Measurements from ENCODE around the gene EHMT1.

EHMT1 gene

DNA sequence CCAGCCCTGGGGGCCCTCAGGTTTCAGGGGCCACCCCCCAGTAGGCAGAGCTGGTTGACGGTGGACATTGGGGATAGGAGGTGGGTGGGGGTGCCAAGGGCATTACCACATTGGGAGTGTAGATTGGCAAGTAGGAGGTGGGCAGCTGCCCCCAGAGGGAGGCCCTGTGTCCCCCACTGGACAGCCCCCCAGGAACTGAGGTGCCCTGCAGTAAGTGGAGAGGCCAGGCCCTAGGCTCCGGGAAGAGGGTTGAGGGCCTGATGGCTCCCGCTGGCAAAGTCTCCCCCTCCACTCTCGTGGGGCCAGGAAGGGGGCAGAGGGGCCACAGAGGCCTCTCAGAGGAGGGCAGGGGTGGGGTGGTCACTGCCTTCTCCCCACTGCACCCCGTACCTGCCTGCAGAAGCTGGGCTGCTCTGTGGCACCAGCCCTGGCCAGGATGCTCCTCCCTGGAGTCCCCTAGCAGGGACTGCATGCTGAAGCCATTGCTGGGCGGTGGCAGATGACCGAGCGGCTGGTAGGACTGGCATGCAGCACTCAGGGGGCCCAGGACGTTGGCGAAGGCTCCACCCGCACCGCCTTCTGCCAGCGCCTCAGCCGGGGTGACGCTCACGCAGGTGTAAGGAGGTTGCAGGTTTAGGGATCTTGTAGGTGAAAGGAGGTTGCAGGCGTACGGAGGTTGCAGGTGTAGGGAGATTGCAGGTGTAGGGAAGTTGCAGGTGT lies 169.1 kb downstream of the EHMT1 start:
- DNase-seq (ENCODE audit: low spot score), result no peak

DNA sequence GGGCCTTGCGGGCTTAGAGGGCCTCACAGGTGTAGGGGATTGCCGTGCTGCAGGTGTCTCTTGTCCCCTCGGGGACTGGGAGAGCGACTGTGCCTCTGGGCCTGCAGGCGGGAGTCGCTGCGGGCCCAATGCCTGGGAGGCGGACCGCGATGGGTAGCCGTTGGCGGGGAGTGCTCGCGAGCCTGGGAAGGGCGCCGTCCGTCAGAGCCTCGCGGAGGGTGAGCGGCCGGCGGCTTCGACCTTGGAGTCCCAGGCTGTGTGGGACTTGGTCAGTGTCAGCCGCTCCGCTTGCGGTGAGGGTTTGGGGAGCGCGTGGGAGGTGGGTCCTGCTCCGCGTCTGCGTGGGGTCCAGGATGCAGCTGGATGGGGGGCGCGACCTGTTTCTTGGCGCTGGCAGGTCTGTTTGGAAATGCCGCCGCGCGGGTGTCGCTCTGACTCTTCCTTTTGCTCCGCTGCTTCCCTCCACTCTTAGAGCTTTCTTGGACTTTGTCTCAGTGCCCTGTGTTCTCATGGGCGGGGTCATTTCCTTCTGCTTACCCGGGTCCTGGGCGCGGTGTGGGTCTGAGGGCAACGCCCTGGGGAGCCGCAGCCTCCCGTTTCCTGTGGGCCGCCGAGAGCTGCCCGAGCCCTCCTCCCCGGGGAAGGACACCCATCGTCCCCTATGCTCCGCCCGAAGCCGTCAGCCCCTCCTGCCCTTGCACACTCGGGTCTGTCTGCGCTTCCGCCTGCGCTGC lies 169.9 kb downstream of the EHMT1 start:
- no peak for DNase-seq (ENCODE audit: low spot score)

DNA sequence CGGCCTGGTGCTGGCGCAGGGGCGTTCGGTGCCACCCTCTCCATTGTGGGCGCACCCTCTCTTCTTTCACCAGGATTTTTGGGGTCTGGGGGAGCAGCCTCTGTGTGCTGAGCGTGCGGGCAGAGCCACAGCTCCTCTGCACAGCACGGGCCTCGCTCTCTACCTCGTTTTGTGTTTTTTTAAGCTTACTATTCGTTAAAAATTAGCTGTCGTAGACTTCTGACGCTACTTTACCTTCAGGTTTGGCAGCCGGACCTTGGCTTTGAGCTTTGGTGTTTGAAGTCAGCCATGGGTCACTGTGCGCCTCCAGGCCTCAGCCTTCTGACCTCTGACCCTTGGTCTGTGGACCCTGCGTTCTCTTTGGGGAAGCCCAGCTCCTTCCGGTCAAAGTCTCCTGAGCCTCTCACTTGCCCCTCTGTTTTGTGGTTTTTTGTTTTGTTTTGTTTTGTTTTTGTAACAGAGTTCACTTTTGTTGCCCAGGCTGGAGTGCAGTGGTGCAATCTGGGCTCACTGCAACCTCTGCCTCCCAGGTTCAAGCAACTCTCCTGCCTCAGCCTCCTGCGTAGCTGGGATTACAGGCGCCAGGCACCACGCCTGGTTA lies 170.6 kb downstream of the EHMT1 start:
- no peak for DNase-seq (ENCODE audit: low spot score)

DNA sequence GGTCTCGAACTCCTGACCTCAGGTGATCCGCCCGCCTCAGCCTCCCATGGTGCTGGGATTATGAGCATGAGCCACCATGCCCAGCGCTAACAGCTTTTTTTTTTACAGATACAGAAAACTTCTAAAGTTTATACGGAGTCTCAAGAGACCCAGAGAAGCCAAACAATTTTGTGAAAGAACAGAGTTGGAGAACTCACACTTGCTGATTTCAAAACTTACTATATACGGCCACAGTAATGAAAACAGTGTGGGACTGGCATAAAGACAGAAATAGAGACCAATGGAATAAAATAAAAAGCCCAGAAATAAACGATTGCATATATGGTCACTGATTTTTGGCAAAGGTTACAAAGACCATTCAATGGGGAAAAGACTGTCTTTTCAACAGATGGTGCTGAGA lies 173.1 kb downstream of the EHMT1 start:
- no peak for DNase-seq (ENCODE audit: low spot score)

DNA sequence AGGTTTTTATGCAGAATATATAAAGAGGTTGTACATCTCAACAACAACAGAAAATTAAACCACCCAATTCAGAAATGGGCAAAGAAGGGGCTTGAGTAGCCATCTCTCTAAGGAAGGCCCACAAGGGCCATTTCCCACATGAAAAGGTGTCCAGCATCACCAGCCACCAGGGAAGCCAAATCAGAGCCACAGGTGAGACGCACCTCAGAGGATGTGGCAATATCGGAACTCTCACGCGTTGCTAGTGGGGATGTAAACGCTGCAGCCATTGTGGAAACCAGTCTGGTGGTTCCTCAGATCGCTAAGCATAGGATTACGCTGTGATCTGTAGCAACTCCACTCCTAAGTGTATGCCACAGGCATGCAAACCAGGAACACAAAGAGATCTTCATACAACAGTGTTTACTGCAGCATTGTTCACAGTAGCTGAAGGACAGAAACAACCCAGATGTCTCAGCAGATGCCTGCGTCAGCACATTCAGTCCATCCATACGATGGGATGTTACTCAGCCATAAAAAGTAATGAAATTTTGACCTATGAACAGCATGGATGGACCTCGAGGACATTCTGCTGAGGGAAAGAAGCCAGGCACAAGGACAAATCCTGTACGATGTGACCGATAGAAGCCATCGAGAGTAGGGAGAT lies 174.5 kb downstream of the EHMT1 start:
- DNase-seq (ENCODE audit: low spot score), result no peak

DNA sequence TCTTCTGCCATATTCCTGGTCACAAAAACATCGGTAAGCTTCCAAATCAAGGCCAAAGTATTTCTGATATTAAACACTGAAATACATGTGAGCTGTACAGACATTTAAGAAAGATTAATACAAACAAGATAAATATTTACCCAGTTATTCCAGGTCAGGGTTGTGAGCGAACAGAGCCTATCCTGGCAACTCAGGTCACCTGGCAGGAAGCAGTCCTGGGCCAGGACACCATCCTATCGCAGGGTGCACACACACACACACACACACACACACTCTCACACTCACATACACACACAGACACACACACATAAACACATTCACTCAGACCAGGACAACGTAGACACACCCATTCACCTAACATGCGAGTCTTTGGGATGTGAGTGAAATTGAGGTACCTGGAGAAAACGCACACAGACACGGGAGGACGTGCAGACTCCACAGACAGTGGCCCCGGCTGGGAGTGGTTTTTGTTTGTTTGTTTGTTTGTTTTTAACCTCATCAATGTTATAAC lies 176.4 kb downstream of the EHMT1 start:
- DNase-seq (ENCODE audit: low spot score), result no peak

DNA sequence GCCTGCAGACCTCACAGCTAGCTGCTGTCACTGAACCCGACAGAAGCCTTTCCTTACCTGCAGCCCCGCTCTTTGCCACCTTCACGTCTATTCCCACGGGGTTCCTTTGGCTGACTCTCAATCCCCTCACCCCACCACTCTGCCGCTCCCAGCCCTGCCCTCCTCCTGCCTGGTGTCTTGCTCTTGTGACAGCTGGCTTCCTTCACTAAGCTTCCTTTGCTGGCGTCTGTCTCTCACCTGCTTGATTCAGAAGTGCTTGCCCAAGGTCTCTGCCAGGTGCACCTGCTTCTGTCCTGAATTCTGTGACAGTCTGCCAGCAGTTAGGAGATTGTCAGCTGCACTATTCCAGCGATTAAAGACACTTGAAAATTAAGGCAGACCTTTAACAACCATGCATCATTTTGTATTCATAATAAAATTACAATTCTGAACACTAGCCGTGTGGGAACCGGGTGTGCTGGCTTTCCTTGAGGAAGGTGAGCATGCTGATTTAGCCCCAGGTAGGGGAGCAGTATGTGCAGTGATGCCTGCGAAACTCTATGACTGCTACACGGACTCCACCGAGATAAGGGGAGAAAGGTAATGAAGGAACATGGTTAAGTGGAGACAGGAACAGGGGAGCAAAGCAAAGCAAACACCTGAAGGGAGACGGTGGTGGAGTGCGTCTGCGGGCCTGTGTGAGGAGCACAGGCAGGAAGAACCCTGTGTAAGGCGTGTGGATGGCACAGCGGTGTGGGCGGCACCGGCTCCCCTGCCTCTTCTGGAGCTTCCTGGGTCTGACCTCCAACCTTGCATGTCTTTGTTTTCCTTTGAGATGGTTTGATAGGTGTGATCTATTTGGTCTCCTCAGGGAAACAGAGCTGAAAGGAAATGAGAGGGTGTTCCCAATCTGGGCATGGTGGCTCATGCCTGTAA lies 178.7 kb downstream of the EHMT1 start:
- no peak for DNase-seq (ENCODE audit: low spot score)

DNA sequence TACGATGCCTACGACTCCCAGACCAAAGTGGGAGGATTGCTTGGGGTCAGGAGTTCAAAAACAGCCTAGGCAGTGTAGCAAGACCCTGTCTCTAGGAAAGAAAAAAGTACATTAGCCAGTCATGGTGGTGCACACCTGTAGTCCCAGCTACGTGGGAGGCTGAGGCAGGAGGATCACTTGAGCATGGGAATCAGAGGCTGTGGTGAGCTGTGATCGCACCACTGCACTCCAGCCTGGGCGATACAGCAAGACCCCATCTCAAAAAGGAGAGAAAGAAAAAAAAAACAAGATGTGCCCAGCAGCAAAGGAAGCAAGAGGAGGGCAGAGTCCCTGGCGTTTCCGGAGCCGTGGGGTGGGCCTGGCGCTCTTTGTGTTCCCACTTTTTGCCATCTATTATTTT lies 179.3 kb downstream of the EHMT1 start:
- DNase-seq (ENCODE audit: low spot score), result no peak

DNA sequence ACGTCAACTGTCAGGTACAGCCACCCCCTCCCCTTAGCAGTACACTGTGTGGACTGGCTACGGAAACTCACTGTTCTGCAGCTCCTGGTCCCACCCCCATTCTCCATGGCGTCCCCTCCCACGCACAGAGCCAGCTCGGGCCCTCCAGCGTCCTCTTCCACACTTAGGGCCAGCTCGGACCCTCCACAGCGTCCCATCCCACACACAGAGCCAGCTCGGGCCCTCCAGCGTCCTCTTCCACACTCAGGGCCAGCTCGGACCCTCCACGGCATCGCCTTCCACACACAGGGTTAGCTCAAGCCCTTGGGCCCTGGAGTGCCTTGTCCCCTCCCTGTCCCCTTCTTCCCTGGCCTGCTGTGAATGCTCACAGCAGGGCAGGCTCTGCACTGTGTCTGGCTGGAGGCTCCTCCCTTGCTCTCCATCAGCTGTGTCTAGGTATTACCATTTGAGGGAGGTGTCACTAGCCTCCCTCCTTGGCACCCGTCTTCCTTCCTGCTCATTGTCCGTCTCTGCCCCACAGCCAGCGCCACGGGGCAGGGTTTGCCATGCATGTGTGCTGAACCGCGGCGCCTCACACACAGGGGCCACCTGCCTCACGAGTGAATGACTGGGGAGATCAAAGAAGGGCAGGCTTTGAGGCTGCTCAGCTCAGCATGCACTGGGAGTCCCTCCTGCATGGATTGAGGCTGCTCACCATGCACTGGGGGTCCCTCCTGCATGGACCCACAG lies 180.3 kb downstream of the EHMT1 start:
- no peak for DNase-seq (ENCODE audit: low spot score)

DNA sequence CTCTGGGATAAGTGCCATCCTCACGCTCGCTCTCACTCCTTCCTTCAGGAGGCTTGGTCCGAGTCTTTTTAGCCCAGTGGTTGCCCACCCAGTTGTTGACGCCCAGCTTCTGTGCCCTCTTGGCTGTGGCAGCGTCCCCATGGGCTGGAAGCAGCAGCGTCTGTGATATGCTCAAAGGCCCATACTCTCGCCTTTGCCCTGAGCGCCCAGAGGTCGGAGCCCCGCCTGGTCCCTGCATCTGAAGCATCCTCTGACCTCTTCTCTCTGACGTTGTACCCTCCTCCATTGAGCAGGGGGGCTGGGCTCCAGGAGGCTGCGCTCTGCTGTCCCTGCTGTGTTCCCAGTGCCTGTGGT lies 180.8 kb downstream of the EHMT1 start:
- DNase-seq (ENCODE audit: low spot score), result no peak

DNA sequence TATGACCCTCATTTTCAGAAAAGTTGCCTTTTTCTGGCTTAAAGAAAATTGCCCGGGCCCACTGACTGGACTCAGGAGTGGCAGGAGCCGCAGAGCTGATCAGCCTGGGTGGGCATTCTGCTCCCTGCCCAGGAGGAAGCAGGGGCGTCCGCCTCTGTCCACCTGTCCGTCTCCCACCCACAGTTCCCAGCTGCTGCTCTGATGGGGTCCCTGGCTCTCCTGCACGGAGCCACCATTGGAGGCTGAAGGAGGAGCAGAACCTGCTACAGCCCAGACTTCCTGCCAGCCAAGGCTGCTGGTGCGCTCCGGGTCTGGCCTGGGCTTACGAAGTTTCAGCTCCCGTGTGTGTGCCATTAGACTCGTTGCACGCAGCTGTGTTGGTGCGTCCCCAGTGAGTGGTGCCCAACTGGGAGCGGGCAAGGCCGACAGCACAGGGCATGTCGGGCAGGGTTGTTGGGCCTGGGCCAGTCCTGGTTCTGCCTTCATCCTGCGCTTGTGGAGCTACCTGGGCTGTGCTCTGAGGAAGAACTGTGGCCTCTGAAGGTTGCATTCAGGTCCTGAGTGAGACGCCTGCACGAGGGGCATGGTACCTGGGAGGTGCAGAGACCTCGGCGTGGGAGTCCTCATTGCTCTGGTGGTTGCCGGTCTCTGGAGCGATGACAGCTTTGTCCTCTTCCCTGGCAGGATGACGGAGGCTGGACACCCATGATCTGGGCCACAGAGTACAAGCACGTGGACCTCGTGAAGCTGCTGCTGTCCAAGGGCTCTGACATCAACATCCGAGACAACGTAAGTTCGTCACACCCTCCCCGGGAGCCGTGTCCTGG lies 181.6 kb downstream of the EHMT1 start:
- DNase-seq (ENCODE audit: low spot score), result no peak

DNA sequence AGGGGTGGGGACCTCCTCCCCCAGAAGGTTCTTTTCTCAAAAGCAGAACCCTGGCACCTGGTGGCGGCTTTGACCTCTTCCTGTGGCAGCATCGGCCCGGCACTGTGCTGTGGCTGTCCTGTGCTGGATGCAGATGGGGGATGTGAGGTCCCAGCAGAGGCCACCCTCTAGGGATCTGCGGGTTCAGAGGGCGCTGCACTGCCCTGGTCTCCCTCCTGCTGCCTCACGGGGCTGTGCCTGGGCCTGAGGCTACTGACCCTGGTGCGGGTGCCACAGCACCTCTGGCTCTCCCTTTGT lies 182.2 kb downstream of the EHMT1 start:
- DNase-seq (ENCODE audit: low spot score), result no peak

DNA sequence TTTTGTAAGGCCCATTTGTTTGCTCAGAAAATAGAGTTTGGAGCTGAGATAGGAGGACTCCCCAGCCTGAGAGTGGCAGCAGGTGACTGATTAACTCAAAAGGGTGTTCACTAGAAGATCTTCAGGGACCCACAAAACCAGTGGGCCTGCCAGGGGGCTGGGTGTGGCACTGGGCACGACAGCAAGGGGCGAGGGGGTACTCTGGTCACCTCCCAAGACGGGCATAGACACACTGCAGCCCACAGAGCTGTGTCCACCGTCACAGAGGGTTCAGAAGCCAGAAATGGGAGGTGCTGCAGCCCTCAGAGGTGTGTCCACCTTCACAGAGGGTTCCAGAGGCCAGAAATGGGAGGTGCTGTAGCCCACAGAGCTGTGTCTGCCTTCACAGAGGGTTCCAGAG lies 183.2 kb downstream of the EHMT1 start:
- no peak for DNase-seq (ENCODE audit: low spot score)

DNA sequence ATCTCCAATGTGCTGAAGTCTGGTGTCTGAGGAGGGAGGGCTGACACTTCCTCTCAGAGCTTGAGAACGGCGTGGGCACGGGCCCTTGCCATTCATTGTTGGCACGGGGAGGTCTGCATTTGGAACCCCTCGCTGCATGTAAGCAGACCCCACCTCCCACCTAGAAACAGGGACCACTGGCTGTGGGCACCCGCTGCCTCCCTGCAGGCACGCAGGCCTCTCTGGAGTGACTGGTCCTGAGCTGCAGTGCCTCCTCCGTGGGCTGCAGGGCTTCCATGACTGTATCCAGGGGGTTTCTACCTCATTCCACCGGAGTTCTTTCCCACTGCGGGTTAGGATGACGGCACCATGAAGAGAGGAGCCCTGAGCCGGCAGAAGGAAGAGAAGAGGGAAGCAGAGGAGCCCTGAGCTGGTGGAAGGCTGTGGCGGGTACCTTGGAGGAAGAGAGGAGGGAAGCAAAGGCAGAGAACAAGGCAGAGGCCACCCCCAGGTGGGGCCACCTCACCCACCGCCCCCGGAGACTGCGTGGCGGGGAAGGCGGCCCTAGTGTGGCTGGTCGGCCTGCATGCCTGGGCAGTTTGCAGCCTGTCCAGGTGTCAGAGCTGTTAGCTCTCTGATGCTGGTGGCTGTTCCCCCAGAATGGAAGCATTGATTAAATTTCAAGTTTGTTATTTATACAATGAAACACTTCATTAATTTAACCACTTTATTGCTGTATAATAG lies 183.9 kb downstream of the EHMT1 start:
- DNase-seq (ENCODE audit: low spot score), result no peak

DNA sequence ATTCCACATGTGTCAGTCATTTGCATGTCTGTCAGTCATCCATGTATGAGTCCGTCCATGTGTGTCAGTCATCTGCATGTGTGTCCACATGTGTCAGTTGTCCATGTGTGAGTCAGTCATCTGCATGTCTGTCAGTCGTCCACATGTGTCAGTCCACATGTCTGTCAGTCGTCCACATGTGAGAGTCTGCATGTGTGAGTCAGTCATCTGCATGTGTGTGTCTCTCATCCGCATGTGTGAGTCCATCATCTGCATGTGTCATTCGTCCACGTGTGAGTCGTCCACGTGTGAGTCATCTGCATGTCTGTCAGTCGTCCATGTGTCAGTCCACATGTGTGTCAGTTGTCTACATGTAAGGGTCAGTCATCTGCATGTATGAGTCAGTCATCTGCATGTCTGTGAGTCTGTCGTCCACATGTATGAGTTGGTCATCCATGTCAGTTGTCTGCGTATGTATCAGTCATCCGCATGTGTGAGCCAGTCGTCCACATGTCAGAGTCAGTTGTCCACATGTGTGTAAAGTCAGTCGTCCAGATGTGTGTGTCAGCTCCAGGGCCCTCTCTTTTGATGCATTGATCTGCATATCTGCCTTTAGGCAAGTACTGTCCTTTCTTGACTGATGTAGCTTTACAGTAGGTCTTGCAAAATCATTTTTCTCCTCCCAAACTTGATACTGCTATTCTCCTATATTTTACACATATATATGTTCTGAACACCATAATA lies 186.3 kb downstream of the EHMT1 start:
- DNase-seq (ENCODE audit: low spot score), result no peak

DNA sequence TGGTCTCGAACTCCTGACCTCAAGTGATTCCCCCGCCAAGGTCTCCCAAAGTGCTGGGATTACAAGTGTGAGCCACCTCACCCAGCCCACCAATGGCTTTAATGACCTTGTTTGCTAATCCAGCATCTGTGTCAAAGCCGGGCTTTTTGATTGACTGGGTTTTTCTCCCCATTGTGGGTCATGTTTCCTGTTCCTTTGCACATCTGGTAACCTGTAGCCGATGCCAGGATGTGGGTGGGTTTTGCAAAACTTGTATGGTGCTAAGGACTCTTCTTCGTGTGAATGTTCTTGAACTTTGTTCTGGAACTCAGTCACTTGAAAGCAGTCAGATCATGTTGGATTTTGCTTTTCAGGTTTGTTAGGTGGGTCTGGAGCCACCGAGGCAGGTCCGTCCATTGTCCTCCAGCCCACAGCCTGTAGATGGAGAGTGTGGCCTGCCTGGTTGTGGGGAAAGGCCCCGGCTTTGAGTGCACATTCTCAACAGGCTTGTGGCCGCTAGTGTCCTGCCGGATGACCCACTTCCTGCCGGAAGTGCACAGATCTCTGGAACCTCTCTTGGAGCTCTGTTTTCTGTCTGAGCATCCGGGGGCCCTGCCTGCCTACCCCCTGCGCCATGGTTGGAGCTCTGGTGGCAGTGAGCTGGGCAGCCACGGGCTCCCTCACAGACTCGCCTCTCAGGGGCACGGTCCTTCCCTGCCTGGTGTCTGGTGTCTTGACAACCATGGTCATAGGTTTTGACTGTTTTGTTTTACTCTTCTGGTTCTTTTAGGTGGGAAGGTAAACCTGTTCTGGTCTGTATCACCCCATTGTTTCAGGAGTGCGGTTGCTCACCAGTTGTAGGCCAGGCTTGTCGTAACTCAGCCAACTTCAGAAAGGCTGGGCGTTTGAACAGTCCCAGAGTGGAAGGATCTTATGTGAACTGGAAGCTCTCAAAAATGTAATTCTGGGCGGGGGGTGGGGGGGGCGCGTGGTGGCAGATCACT lies 189.2 kb downstream of the EHMT1 start:
- DNase-seq (ENCODE audit: low spot score), result no peak

DNA sequence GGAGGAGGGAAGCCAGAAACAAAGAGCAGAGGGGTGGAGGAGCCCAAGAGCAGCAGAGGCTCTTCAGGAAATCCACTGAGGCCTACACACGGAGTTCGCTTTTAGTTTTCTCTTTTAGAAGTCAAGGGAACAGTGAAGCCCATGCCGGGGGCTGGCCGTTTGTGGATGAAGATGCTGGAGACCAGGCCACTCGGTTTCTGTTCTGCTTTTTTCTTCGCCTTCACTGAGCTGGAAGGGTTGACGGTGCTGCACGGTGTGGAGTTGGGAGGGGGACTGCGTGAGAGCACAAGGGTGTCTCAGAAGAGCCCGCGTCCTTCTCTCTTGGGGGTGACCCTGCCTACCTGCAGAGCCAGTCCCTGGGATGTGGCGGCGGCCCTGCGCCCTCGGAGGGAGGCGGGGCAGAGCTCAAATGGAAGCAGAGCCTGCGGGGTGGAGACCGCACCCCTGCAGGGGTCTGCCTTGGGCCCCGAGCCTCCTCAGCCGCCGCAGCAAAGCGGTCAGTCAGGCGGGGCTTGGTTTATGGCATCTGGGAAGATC lies 190.3 kb downstream of the EHMT1 start:
- no peak for DNase-seq (ENCODE audit: low spot score)
